ENCODE results near the gene GALNT10.

- TF ChIP-seq CTCF (IDR thresholded peaks at IDR 0.05) (no peak), POLR2A (IDR thresholded peaks at IDR 0.05; ENCODE audit: low read length) (no peak)
Observed at GRCh38 chr5:154464438-154464837, 273.9 kb downstream of the GALNT10 start.
